Stimulated activated CD4-positive, alpha-beta T cell treated with anti-CD3 and anti-CD28 coated beads, Interleukin-2, amount 100 ng/mL, for 4 hours (primary cell): ENCODE data around the gene IGSF21.
"Not testable (repeated sequence)": the region's sequence is repeated elsewhere in the genome, so short reads cannot be mapped to it uniquely, and the experiment has no call there.

Experiments
- DNase-seq: peaks from one replicate; pipeline ENCODE4 v3.0.0-alpha.2; 2020; ENCODE audit warnings: low read depth

Gene IGSF21

GRCh38 chr1:18358600-18358999 lies 251.0 kb downstream of the IGSF21 start:
- DNase-seq, result no peak

GRCh38 chr1:18360251-18360650 lies 252.7 kb downstream of the IGSF21 start:
- DNase-seq, result no peak

GRCh38 chr1:18362150-18362549 lies 254.6 kb downstream of the IGSF21 start:
- no peak for DNase-seq

- no peak for DNase-seq
These were observed 255.8 kb downstream of the IGSF21 start for GRCh38 chr1:18363436-18363835.

- DNase-seq, result no peak
These were observed 257.6 kb downstream of the IGSF21 start for GRCh38 chr1:18365099-18365705.

GRCh38 chr1:18372505-18372904 lies 264.9 kb downstream of the IGSF21 start:
- not testable (repeated sequence) for DNase-seq

- DNase-seq, result no peak
These were observed 265.6 kb downstream of the IGSF21 start for GRCh38 chr1:18373151-18373550.

- no peak for DNase-seq
These were observed 266.4 kb downstream of the IGSF21 start for GRCh38 chr1:18373882-18374493.

- DNase-seq, result no peak
These were observed 269.1 kb downstream of the IGSF21 start for GRCh38 chr1:18376661-18377060.

- DNase-seq, result no peak
These were observed 272.7 kb downstream of the IGSF21 start for GRCh38 chr1:18380288-18380687.

- no peak for DNase-seq
These were observed 276.5 kb downstream of the IGSF21 start for GRCh38 chr1:18384059-18384458.

GRCh38 chr1:18384471-18384870 lies 276.9 kb downstream of the IGSF21 start:
- no peak for DNase-seq

GRCh38 chr1:18385239-18385790 lies 277.7 kb downstream of the IGSF21 start:
- no peak for DNase-seq

- DNase-seq, result no peak
These were observed 279.0 kb downstream of the IGSF21 start for GRCh38 chr1:18386591-18386990.

GRCh38 chr1:18387307-18387706 lies 279.7 kb downstream of the IGSF21 start:
- no peak for DNase-seq

- DNase-seq, result no peak
These were observed 283.4 kb downstream of the IGSF21 start for GRCh38 chr1:18390953-18391352.

GRCh38 chr1:18394563-18395156 lies 287.1 kb downstream of the IGSF21 start:
- no peak for DNase-seq

- DNase-seq, result no peak
These were observed 288.8 kb downstream of the IGSF21 start for GRCh38 chr1:18396247-18396980.

GRCh38 chr1:18397641-18398040 lies 290.0 kb downstream of the IGSF21 start:
- DNase-seq, result no peak

- no peak for DNase-seq
These were observed 291.4 kb downstream of the IGSF21 start for GRCh38 chr1:18398791-18399530.

- DNase-seq, result no peak
These were observed 292.9 kb downstream of the IGSF21 start for GRCh38 chr1:18400347-18401102.
